Activated CD8-positive, alpha-beta T cell treated with anti-CD3 and anti-CD28 coated beads for 36 hours (primary cell): ENCODE results near the gene CFHR5. TPM values are rescaled to one million over a fixed set of nuclear protein-coding genes. Genes with fewer than 3 reads are reported as not detected.
"Not testable (repeated sequence)": the region's sequence is repeated elsewhere in the genome, so short reads cannot be mapped to it uniquely, and the experiment has no call there.

Experiments
- ATAC-seq: fragments of 200-7000 bp; cut with Tn5 transposase; one replicate; pipeline ENCODE4 v1.10.0; 2021; ENCODE audit warnings: mild to moderate bottlenecking, moderate library complexity
- CTCF ChIA-PET: fragments of 350-600 bp; sonication (Branson Sonifier 250); formaldehyde crosslinking; loops from one replicate; lab custom pipeline; 2021; ENCODE audit warnings: antibody characterized with exemption; lab: Charles Lee
- POLR2A ChIA-PET: fragments of 350-600 bp; sonication (Branson Sonifier 250); formaldehyde crosslinking; loops from one replicate; lab custom pipeline; 2021; ENCODE audit warnings: antibody characterized with exemption; lab: Charles Lee
- DNase-seq: peaks from one replicate; pipeline ENCODE4 v3.0.0-alpha.2; 2020
- H3K27ac Mint-ChIP-seq: one replicate; pipeline ENCODE4 v1.8.0; 2021; ENCODE audit warnings: mild to moderate bottlenecking, mixed read lengths
- H3K27me3 Mint-ChIP-seq: one replicate; pipeline ENCODE4 v1.8.0; 2021; ENCODE audit warnings: mixed read lengths
- H3K36me3 Mint-ChIP-seq: one replicate; pipeline ENCODE4 v1.8.0; 2021; ENCODE audit warnings: low read depth, mixed read lengths
- H3K4me1 Mint-ChIP-seq: one replicate; pipeline ENCODE4 v1.8.0; 2021; ENCODE audit warnings: low read depth, mixed read lengths
- H3K4me3 Mint-ChIP-seq: one replicate; pipeline ENCODE4 v1.8.0; 2021; ENCODE audit warnings: mild to moderate bottlenecking, moderate library complexity, mixed read lengths
- H3K9me3 Mint-ChIP-seq: one replicate; pipeline ENCODE4 v1.8.0; 2021; ENCODE audit warnings: mixed read lengths
- CTCF ChIP-seq: fragments of 200-600 bp; IDR thresholded peaks from one replicate; pipeline ENCODE4 v1.8.0; 2022; ENCODE audit warnings: antibody characterized with exemption, mild to moderate bottlenecking
- intact Hi-C: fragments of 100-400 bp; cut with micrococcal nuclease; formaldehyde crosslinking; loops from one replicate; pipeline ENCODE4 v1.10.0; 2022
- total RNA-seq, 2 experiments: library from RNA; stranded (reverse); gene quantifications; one replicate each; pipeline ENCODE4 v1.2.3, GENCODE V29; 2021

The CFHR5 gene
- total RNA-seq, 2 experiments from 2014 or later, result not detected

- ChIA-PET CTCF (no interaction called here), POLR2A (interaction anchor here (0.6 kb wide), 1 partner anchor 10 kb away, joined by 5 read pairs; no protein-coding TSS in a partner anchor)
- H3K27me3 Mint-ChIP-seq, result no peaks in the 10 kb centered on the region
- H3K4me3 Mint-ChIP-seq, result no peak overlapping the region
- H3K4me1 Mint-ChIP-seq, result no peaks in the 10 kb centered on the region
- intact Hi-C loops, result no loop called here
- no peak for TF ChIP-seq CTCF
- no peak for DNase-seq
- H3K27ac Mint-ChIP-seq, result no peak overlapping the region
- H3K36me3 Mint-ChIP-seq, result no peaks in the 10 kb centered on the region
- ATAC-seq, result no peak
- H3K9me3 Mint-ChIP-seq, result no peaks in the 10 kb centered on the region
Measured at GRCh38 chr1:197017558-197018146, 40.3 kb downstream of the CFHR5 start.

- TF ChIP-seq CTCF, result no peak
- no peaks in the 10 kb centered on the region for H3K4me1 Mint-ChIP-seq
- DNase-seq, result no peak
- no peak for ATAC-seq
- no peak overlapping the region for H3K27ac Mint-ChIP-seq
- CTCF ChIA-PET, result no interaction called here
- no peaks in the 10 kb centered on the region for H3K27me3 Mint-ChIP-seq
- intact Hi-C loops, result no loop called here
- no peaks in the 10 kb centered on the region for H3K36me3 Mint-ChIP-seq
- H3K4me3 Mint-ChIP-seq, result no peak overlapping the region
- no peaks in the 10 kb centered on the region for H3K9me3 Mint-ChIP-seq
- POLR2A ChIA-PET, result no interaction called here
Measured at GRCh38 chr1:197021716-197022115, 44.4 kb downstream of the CFHR5 start.

GRCh38 chr1:197024460-197024859, 47.1 kb downstream of the CFHR5 start:
- no peaks in the 10 kb centered on the region for H3K36me3 Mint-ChIP-seq
- no peaks in the 10 kb centered on the region for H3K4me1 Mint-ChIP-seq
- no peak overlapping the region for H3K4me3 Mint-ChIP-seq
- intact Hi-C loops, result no loop called here
- POLR2A ChIA-PET, result no interaction called here
- ATAC-seq (no peak), DNase-seq (no peak)
- no peak overlapping the region for H3K27ac Mint-ChIP-seq
- CTCF ChIA-PET, result no interaction called here
- H3K27me3 Mint-ChIP-seq, result no peaks in the 10 kb centered on the region
- no peak for TF ChIP-seq CTCF
- no peaks in the 10 kb centered on the region for H3K9me3 Mint-ChIP-seq

- no peaks in the 10 kb centered on the region for H3K4me1 Mint-ChIP-seq
- H3K4me3 Mint-ChIP-seq, result no peak overlapping the region
- POLR2A ChIA-PET, result interaction anchor here (1.2 kb wide), 1 partner anchor 9 kb away, joined by 5 read pairs; no protein-coding TSS in a partner anchor
- no peak for DNase-seq
- no peak for TF ChIP-seq CTCF
- no peak for ATAC-seq
- no peak overlapping the region for H3K27ac Mint-ChIP-seq
- H3K36me3 Mint-ChIP-seq, result no peaks in the 10 kb centered on the region
- no peaks in the 10 kb centered on the region for H3K27me3 Mint-ChIP-seq
- H3K9me3 Mint-ChIP-seq, result no peaks in the 10 kb centered on the region
- intact Hi-C loops, result no loop called here
- CTCF ChIA-PET, result no interaction called here
Measured at GRCh38 chr1:197027359-197027758, 50.0 kb downstream of the CFHR5 start.

- CTCF ChIA-PET, result no interaction called here
- H3K36me3 Mint-ChIP-seq, result no peaks in the 10 kb centered on the region
- H3K9me3 Mint-ChIP-seq, result no peaks in the 10 kb centered on the region
- TF ChIP-seq CTCF, result no peak
- POLR2A ChIA-PET, result no interaction called here
- H3K27me3 Mint-ChIP-seq, result peaks cover 3% of the 10 kb centered on the region
- no peak overlapping the region for H3K27ac Mint-ChIP-seq
- no peak for DNase-seq
- ATAC-seq, result no peak
- intact Hi-C loops, result no loop called here
- no peak overlapping the region for H3K4me3 Mint-ChIP-seq
- H3K4me1 Mint-ChIP-seq, result no peaks in the 10 kb centered on the region
Measured at GRCh38 chr1:197029749-197030148, 52.4 kb downstream of the CFHR5 start.

GRCh38 chr1:197034631-197035339, 57.4 kb downstream of the CFHR5 start:
- H3K36me3 Mint-ChIP-seq, DNase-seq, H3K27ac Mint-ChIP-seq, ATAC-seq, H3K9me3 Mint-ChIP-seq, H3K4me1 Mint-ChIP-seq, intact Hi-C loops, H3K4me3 Mint-ChIP-seq, POLR2A ChIA-PET, CTCF ChIA-PET: not testable (repeated sequence)
- peaks cover 10% of the 10 kb centered on the region for H3K27me3 Mint-ChIP-seq
